Gastroesophageal sphincter (tissue), 4 donors: ENCODE results near the gene DRGX. TPM values are rescaled to one million over a fixed set of nuclear protein-coding genes. Genes with fewer than 3 reads are reported as not detected.

Experiments
- ATAC-seq: fragments of 150-250 bp; one replicate; pipeline ENCODE4 v1.9.1; 2016; ENCODE audit warnings: mild to moderate bottlenecking, moderate library complexity
- H3K27ac ChIP-seq, 4 donors: fragments of 200-600 bp; sonication (generic) in 3 of 4; 1 replicate in 3 of 4; 2 replicates in 1 of 4; pipeline ENCODE4 v1.5.1; 2016 to 2019
- H3K27me3 ChIP-seq: fragments of 200-600 bp; sonication (generic); one replicate; pipeline ENCODE4 v1.5.1; 2019
- H3K36me3 ChIP-seq, 2 donors: fragments of 200-600 bp; sonication (generic); one replicate each; pipeline ENCODE4 v1.5.1; 2019; ENCODE audit warnings: control low read depth in 1 of 2
- H3K4me1 ChIP-seq, 3 donors: fragments of 200-600 bp; sonication (generic); 1 replicate in 2 of 3; 2 replicates in 1 of 3; pipeline ENCODE4 v1.5.1; 2016 to 2019; ENCODE audit warnings: control low read depth in 2 of 3
- H3K4me3 ChIP-seq, 2 donors: fragments of 200-600 bp; sonication (generic); one replicate each; pipeline ENCODE4 v1.5.1; 2019; ENCODE audit warnings: mild to moderate bottlenecking in 1 of 2, moderate library complexity in 1 of 2
- H3K9me3 ChIP-seq, 3 donors: fragments of 200-600 bp; sonication (generic); one replicate each; pipeline ENCODE4 v1.5.1; 2017 to 2019; ENCODE audit warnings: control low read depth in 2 of 3
- EP300 ChIP-seq: sonication (generic); formaldehyde crosslinking; IDR thresholded peaks from one replicate; pipeline ENCODE4 v1.6.1; 2017; ENCODE audit warnings: antibody characterized with exemption, mild to moderate bottlenecking
- POLR2A ChIP-seq, 2 donors: fragments of 450-650 bp; IDR thresholded peaks; one replicate each; pipeline ENCODE4 v1.6.1; 2017; ENCODE audit warnings: antibody characterized with exemption in 2 of 2, mild to moderate bottlenecking in 2 of 2, moderate library complexity in 1 of 2
- POLR2AphosphoS5 ChIP-seq: sonication (generic); formaldehyde crosslinking; IDR thresholded peaks from one replicate; pipeline ENCODE4 v1.6.1; 2017; ENCODE audit warnings: antibody characterized with exemption
- WGBS, 2 donors: methylation state at CpG; one replicate each; pipeline ENCODE4 v1.1.5; 2018; ENCODE audit warnings: low coverage in 1 of 2; 5-methylcytosine and 5-hydroxymethylcytosine counted together
- total RNA-seq, 4 donors: library from RNA; depleted of rRNA; stranded (reverse); fragments of >200 nt; gene quantifications; one replicate each; pipeline ENCODE4 v1.1.0, GENCODE V29; 2016
- TF ChIP-seq, protein P1 (sequence below), 4 experiments: fragments of 200-600 bp in 2 of 4; fragments of 450-650 bp in 2 of 4; sonication (generic) in 1 of 4; IDR thresholded peaks; one replicate each; pipeline ENCODE4 v1.5.1; 2017 to 2019; ENCODE audit warnings: antibody characterized with exemption in 4 of 4, mild to moderate bottlenecking in 2 of 4, moderate library complexity in 2 of 4

DRGX gene
- total RNA-seq, 4 donors from 2014 or later, result not detected

- H3K36me3 ChIP-seq, result no peaks in the 10 kb centered on the region
- peaks cover 0 to 38% (median 27%) of the 10 kb centered on the region in 3 donors for H3K4me1 ChIP-seq
- no peak overlapping the region for H3K4me3 ChIP-seq
- ATAC-seq, result no peak
- H3K27ac ChIP-seq, result no peak overlapping the region
- H3K27me3 ChIP-seq, result peaks cover 100% of the 10 kb centered on the region
- 0% methylated on average over 4 of the region's 62 CpGs; no CpG with 5 or more reads in 1 of the 2 donors for WGBS, 2 donors
- H3K9me3 ChIP-seq, result no peaks in the 10 kb centered on the region
- TF ChIP-seq, protein P1, sequence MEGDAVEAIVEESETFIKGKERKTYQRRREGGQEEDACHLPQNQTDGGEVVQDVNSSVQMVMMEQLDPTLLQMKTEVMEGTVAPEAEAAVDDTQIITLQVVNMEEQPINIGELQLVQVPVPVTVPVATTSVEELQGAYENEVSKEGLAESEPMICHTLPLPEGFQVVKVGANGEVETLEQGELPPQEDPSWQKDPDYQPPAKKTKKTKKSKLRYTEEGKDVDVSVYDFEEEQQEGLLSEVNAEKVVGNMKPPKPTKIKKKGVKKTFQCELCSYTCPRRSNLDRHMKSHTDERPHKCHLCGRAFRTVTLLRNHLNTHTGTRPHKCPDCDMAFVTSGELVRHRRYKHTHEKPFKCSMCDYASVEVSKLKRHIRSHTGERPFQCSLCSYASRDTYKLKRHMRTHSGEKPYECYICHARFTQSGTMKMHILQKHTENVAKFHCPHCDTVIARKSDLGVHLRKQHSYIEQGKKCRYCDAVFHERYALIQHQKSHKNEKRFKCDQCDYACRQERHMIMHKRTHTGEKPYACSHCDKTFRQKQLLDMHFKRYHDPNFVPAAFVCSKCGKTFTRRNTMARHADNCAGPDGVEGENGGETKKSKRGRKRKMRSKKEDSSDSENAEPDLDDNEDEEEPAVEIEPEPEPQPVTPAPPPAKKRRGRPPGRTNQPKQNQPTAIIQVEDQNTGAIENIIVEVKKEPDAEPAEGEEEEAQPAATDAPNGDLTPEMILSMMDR (IDR thresholded peaks at IDR 0.05), result no peak
- TF ChIP-seq POLR2A (IDR thresholded peaks at IDR 0.05) (no peak), POLR2AphosphoS5 (no peak), EP300 (no peak)
These were observed 752 bp downstream of the DRGX start for GRCh38 chr10:49394933-49395740.

DNA sequence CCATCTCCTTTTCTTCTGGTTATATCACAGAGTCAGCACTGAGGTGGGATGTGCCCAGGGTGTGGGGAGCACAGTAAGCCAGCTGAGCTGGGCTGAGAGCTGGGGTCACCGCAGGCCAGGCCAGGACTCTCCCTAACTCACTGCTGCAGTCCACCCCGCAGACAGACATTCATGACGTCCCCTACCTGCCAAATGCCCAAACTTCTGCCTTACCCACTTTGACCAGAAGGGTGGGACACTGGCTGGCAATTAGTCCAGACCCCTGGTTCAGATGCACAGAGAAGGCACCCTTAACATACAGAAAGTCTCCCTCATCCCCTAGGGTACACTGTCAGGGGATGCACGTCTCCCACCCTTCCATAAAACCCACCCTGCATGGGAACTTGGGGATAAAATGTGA lies 2.1 kb downstream of the DRGX start:
- Histone ChIP-seq H3K36me3 (no peaks in the 10 kb centered on the region), H3K4me3 (no peak overlapping the region), H3K9me3 (no peaks in the 10 kb centered on the region), H3K27me3 (peaks cover 94% of the 10 kb centered on the region), H3K27ac (no peak overlapping the region), H3K4me1 (peaks cover 0 to 38% (median 27%) of the 10 kb centered on the region in 3 donors)
- WGBS, 2 donors, result 25 to 40% methylated on average over 1 of the region's 4 CpGs
- no peak for ATAC-seq
- TF ChIP-seq POLR2A (IDR thresholded peaks at IDR 0.05) (no peak), POLR2AphosphoS5 (no peak), EP300 (no peak)
- TF ChIP-seq, protein P1 (IDR thresholded peaks at IDR 0.05), result no peak

DNA sequence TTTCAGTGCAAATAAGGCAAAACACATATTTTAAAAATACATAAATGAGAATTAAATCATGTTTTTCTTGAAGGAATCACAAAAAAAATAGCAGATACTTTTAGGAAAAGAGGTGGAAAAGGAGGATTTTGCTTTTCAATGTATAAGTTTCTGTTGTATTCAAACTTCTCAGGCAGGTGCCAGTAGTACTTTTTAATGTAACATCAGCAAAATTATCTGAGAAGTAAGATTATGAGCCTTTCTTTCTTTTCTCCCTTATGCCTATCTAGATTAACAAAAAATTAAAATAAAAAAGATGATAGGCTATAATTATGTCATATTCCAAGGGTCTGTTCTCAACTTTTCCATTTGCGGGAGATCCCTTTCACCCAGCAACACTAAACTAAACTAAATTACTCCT lies 2.6 kb downstream of the DRGX start:
- Histone ChIP-seq H3K27me3 (peaks cover 90% of the 10 kb centered on the region), H3K4me3 (no peak overlapping the region), H3K27ac (no peak overlapping the region), H3K9me3 (no peaks in the 10 kb centered on the region), H3K4me1 (peaks cover 0 to 34% (median 26%) of the 10 kb centered on the region in 3 donors), H3K36me3 (no peaks in the 10 kb centered on the region)
- TF ChIP-seq EP300, result no peak
- TF ChIP-seq, protein P1 (IDR thresholded peaks at IDR 0.05), result no peak
- no peak for TF ChIP-seq POLR2A (IDR thresholded peaks at IDR 0.05)
- TF ChIP-seq POLR2AphosphoS5, result no peak
- no peak for ATAC-seq
- 89 to 92% methylated on average over 1 of the region's 1 CpG for WGBS, 2 donors

- peaks cover 89% of the 10 kb centered on the region for H3K27me3 ChIP-seq
These were observed 6.4 kb downstream of the DRGX start for GRCh38 chr10:49389361-49389933.

More at GRCh38 chr10:49389361-49389933, 6.4 kb downstream of the DRGX start:
- TF ChIP-seq POLR2AphosphoS5, result no peak
- TF ChIP-seq, protein P1 (IDR thresholded peaks at IDR 0.05), result no peak
- TF ChIP-seq EP300, result no peak
- TF ChIP-seq POLR2A (IDR thresholded peaks at IDR 0.05), result no peak
- 83 to 98% methylated on average over 7 to 15 of the region's 15 CpGs for WGBS, 2 donors
- Histone ChIP-seq H3K4me1 (no peaks in the 10 kb centered on the region), H3K27ac (no peak overlapping the region), H3K9me3 (no peaks in the 10 kb centered on the region), H3K4me3 (no peak overlapping the region), H3K36me3 (no peaks in the 10 kb centered on the region)
- ATAC-seq, result no peak
